ENCODE measurements around the gene WWTR1. TPM values are rescaled to one million over a fixed set of nuclear protein-coding genes. Genes with fewer than 3 reads are reported as not detected.

The WWTR1 gene
- total RNA-seq, 2 donors from 2014 or later, result 17.3 to 18.5 TPM

DNA sequence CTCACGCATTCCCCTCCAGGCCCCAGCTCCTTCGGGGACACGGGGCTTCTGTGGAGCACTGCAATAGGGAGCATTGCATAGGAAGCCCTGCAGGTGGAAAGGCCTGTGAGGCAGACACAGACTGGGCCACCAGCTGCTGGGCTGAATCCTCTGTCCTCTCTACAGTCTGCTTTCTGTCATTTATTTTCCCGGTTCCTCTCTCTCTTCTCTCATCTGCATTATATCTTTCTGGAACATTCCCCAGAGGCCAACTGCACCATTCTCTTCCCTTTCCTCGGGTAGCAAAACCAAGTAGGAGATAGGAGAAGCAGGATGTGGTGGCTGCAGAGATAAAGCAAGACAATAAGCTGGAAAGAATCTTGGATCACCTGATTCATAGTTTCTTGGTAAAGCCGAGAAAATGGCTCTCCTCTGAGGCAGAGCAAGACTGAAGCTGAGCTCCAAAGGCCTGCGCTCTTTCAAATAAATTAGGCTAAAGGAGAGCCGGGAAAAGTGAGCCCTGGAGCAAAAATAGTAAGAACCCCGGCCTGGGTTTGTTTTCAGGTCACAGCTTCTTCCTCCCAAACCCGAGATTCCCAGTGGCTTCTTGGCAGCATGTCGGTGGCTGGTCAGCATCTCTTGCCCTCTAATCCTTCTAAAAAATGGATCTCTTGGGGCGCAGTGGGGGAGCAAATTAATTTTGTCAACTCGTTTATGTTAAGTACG lies 178.1 kb downstream of the WWTR1 start:
- Mint-ChIP-seq H3K27ac (peak overlapping the region; percentile 19), H3K27me3 (ENCODE audit: insufficient read depth) (no peaks in the 10 kb centered on the region), H3K4me1 (peaks cover 8% of the 10 kb centered on the region), H3K36me3 (ENCODE audit: low read depth) (no peaks in the 10 kb centered on the region), H3K4me3 (no peak overlapping the region), H3K9me3 (no peaks in the 10 kb centered on the region)
- Histone ChIP-seq H3K4me1 (ENCODE audit: control insufficient read depth, insufficient read depth, low read length) (no peaks in the 10 kb centered on the region), H3K9ac (ENCODE audit: extremely low read depth, low read length, poor library complexity, severe bottlenecking) (no peak overlapping the region), H3K36me3 (ENCODE audit: control insufficient read depth, insufficient read depth, low read length) (no peaks in the 10 kb centered on the region), H3K4me3 (ENCODE audit: low read length) (no peak overlapping the region), H3K27ac (ENCODE audit: low read depth, low read length) (no peak overlapping the region), H3K9me3 (ENCODE audit: control insufficient read depth, low read length) (no peaks in the 10 kb centered on the region), H3K27me3 (ENCODE audit: control insufficient read depth, insufficient read depth, low read length, poor library complexity, severe bottlenecking) (no peaks in the 10 kb centered on the region)
- WGBS, 2 experiments (ENCODE audit: insufficient coverage in 1 of 2, insufficient read length in 1 of 2), result 88 to 90% methylated on average over 12 to 14 of the region's 14 CpGs
- TF ChIP-seq, protein P1, sequence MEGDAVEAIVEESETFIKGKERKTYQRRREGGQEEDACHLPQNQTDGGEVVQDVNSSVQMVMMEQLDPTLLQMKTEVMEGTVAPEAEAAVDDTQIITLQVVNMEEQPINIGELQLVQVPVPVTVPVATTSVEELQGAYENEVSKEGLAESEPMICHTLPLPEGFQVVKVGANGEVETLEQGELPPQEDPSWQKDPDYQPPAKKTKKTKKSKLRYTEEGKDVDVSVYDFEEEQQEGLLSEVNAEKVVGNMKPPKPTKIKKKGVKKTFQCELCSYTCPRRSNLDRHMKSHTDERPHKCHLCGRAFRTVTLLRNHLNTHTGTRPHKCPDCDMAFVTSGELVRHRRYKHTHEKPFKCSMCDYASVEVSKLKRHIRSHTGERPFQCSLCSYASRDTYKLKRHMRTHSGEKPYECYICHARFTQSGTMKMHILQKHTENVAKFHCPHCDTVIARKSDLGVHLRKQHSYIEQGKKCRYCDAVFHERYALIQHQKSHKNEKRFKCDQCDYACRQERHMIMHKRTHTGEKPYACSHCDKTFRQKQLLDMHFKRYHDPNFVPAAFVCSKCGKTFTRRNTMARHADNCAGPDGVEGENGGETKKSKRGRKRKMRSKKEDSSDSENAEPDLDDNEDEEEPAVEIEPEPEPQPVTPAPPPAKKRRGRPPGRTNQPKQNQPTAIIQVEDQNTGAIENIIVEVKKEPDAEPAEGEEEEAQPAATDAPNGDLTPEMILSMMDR (conservative IDR thresholded peaks at IDR 0.05), result peak; percentile 28
- no peak for DNase-seq

DNA sequence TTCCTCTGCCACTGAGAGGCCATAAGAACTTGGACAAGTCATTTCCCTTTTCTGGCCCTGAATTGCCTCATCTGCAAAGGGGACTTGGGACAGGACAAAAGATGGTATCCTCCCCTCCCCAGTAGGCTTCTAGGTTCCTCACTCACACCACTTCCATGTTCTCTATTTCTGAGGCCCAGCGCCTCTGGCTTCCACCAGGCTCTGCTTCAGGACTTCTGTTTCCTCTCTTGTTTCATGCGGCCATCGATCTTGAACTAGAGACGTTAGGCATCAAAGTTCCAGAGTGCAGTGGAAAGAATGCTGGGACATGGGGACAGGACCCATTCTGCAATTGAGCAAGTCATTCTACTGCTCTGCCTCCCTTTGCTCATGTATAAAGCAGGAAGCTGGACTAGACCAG lies 181.6 kb downstream of the WWTR1 start:
- no peak overlapping the region for H3K27ac ChIP-seq (ENCODE audit: low read depth, low read length)
- no peaks in the 10 kb centered on the region for H3K9me3 ChIP-seq (ENCODE audit: control insufficient read depth, low read length)
- DNase-seq, result no peak
- Mint-ChIP-seq H3K9me3 (no peaks in the 10 kb centered on the region), H3K27ac (no peak overlapping the region), H3K4me1 (peaks cover 11% of the 10 kb centered on the region), H3K27me3 (ENCODE audit: insufficient read depth) (no peaks in the 10 kb centered on the region), H3K4me3 (no peak overlapping the region), H3K36me3 (ENCODE audit: low read depth) (no peaks in the 10 kb centered on the region)
- no peaks in the 10 kb centered on the region for H3K4me1 ChIP-seq (ENCODE audit: control insufficient read depth, insufficient read depth, low read length)
- TF ChIP-seq, protein P1 (conservative IDR thresholded peaks at IDR 0.05), result no peak
- 97 to 100% methylated on average over 4 of the region's 4 CpGs for WGBS, 2 experiments (ENCODE audit: insufficient coverage in 1 of 2, insufficient read length in 1 of 2)
- no peaks in the 10 kb centered on the region for H3K36me3 ChIP-seq (ENCODE audit: control insufficient read depth, insufficient read depth, low read length)
- no peaks in the 10 kb centered on the region for H3K27me3 ChIP-seq (ENCODE audit: control insufficient read depth, insufficient read depth, low read length, poor library complexity, severe bottlenecking)
- H3K4me3 ChIP-seq (ENCODE audit: low read length), result no peak overlapping the region
- no peak overlapping the region for H3K9ac ChIP-seq (ENCODE audit: extremely low read depth, low read length, poor library complexity, severe bottlenecking)

DNA sequence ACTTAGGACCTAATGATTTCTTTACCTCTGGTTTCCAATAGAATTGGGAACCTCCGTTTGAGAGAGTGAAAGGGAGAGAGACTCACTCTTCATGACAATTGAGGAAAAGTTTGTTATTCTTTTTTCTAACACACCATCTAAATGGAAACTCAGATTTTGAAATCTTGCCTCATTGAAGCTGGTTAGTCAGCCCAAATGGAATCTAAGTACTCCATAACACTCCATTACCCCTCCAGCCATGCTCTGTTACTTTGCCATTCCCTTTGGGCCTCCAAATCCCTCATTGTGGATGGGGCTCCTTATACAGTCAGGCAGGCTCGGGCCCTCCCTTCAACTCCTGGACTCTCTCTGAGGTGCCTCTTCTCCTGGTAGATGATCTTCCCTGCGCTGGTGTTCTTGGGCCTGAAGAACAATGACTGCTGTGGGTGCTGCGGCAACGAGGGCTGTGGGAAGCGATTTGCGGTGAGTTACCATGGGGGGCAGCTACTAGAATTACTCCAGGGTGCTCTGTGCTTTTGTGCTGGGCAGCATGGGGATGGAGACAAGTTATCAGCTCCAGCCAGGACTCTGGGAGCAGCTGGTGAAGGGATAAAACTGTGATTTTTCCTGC lies 182.3 kb downstream of the WWTR1 start:
- Mint-ChIP-seq H3K4me3 (no peak overlapping the region), H3K9me3 (no peaks in the 10 kb centered on the region), H3K36me3 (ENCODE audit: low read depth) (no peaks in the 10 kb centered on the region), H3K27ac (no peak overlapping the region), H3K27me3 (ENCODE audit: insufficient read depth) (no peaks in the 10 kb centered on the region), H3K4me1 (peaks cover 11% of the 10 kb centered on the region)
- no peak for DNase-seq
- no peak overlapping the region for H3K9ac ChIP-seq (ENCODE audit: extremely low read depth, low read length, poor library complexity, severe bottlenecking)
- H3K4me3 ChIP-seq (ENCODE audit: low read length), result no peak overlapping the region
- no peaks in the 10 kb centered on the region for H3K36me3 ChIP-seq (ENCODE audit: control insufficient read depth, insufficient read depth, low read length)
- H3K27me3 ChIP-seq (ENCODE audit: control insufficient read depth, insufficient read depth, low read length, poor library complexity, severe bottlenecking), result no peaks in the 10 kb centered on the region
- no peaks in the 10 kb centered on the region for H3K4me1 ChIP-seq (ENCODE audit: control insufficient read depth, insufficient read depth, low read length)
- H3K27ac ChIP-seq (ENCODE audit: low read depth, low read length), result no peak overlapping the region
- 87 to 95% methylated on average over 5 to 7 of the region's 7 CpGs for WGBS, 2 experiments (ENCODE audit: insufficient coverage in 1 of 2, insufficient read length in 1 of 2)
- TF ChIP-seq, protein P1 (conservative IDR thresholded peaks at IDR 0.05), result no peak
- no peaks in the 10 kb centered on the region for H3K9me3 ChIP-seq (ENCODE audit: control insufficient read depth, low read length)

All from endodermal cell (in vitro differentiated cells).